ENCODE measurements around the gene SPAG7.
A peak's percentile ranks its signal among the peaks of the same experiment; 100 is the strongest.

The SPAG7 gene

DNA sequence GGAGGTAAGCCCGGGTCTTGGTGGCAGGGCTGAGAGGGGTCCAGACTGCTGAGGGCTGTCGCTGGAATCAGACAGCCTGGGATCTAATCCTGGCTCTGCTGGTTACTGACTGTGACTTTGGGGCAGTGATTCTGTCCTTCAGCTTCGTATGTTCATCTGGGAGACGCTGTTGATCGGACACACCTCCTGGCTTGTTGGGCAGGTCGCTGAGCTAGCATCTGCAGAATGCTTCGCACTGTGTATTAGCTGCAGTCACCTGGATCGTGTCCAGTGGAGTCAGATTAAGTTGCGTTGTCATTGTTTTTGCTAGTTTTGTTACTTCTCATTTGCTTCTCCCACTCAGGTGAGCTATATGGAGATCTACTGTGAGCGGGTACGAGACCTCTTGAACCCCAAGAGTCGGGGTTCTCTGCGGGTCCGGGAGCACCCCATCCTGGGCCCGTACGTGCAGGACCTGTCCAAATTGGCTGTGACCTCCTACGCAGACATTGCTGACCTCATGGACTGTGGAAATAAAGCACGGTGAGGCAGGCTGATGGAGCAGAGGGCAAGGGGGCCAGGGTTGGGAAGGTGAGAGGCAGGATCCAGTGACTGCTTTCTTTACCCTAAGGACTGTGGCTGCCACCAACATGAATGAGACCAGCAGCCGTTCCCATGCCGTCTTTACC lies 34.6 kb upstream of the SPAG7 start:
- Histone ChIP-seq H4K20me1 (ENCODE audit: insufficient read depth) (no peaks in the 10 kb centered on the region), H3K27ac (no peak overlapping the region), H3K4me1 (ENCODE audit: low read depth, poor library complexity, severe bottlenecking) (no peaks in the 10 kb centered on the region), H3K9ac (no peak overlapping the region), H3K36me3 (ENCODE audit: insufficient read depth) (no peaks in the 10 kb centered on the region), H3K4me3 (IDR thresholded peaks at IDR 0.05; ENCODE audit: insufficient read depth, low read depth, low read length) (no peak overlapping the region), H3K4me2 (no peak overlapping the region), H3K27me3 (ENCODE audit: insufficient read depth, low read depth) (no peaks in the 10 kb centered on the region), H2AFZ (ENCODE audit: low read depth) (no peak overlapping the region), H3K79me2 (ENCODE audit: insufficient read depth, low read depth) (no peaks in the 10 kb centered on the region)
- TF ChIP-seq CTCF (conservative IDR thresholded peaks at IDR 0.05; ENCODE audit: low read depth, low read length) = no peak

DNA sequence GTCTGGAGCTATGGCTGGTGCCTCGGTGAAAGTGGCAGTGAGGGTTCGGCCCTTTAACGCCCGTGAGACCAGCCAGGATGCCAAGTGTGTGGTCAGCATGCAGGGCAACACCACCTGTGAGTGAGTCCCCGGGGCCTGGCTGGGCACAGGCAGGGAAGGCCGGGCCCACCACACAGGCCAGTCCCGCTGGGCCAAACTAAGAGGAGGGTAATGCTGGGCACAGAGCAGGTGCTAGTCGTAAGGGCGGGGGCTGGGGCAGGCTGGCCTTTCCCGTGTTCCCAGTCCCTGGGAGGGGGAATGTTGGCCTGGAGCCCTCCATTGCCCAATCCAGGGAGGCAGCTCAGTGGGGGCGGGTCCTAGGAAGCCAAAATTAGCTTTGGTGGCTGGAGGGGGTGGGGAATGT lies 32.6 kb upstream of the SPAG7 start:
- no peaks in the 10 kb centered on the region for H3K79me2 ChIP-seq (ENCODE audit: insufficient read depth, low read depth)
- H3K4me2 ChIP-seq = no peak overlapping the region
- H3K9ac ChIP-seq = no peak overlapping the region
- no peak overlapping the region for H2AFZ ChIP-seq (ENCODE audit: low read depth)
- H3K36me3 ChIP-seq (ENCODE audit: insufficient read depth) = no peaks in the 10 kb centered on the region
- H3K4me1 ChIP-seq (ENCODE audit: low read depth, poor library complexity, severe bottlenecking) = no peaks in the 10 kb centered on the region
- H3K27me3 ChIP-seq (ENCODE audit: insufficient read depth, low read depth) = no peaks in the 10 kb centered on the region
- H3K27ac ChIP-seq = no peak overlapping the region
- TF ChIP-seq CTCF (conservative IDR thresholded peaks at IDR 0.05; ENCODE audit: low read depth, low read length) = no peak
- no peak overlapping the region for H3K4me3 ChIP-seq (IDR thresholded peaks at IDR 0.05; ENCODE audit: insufficient read depth, low read depth, low read length)
- H4K20me1 ChIP-seq (ENCODE audit: insufficient read depth) = no peaks in the 10 kb centered on the region

DNA sequence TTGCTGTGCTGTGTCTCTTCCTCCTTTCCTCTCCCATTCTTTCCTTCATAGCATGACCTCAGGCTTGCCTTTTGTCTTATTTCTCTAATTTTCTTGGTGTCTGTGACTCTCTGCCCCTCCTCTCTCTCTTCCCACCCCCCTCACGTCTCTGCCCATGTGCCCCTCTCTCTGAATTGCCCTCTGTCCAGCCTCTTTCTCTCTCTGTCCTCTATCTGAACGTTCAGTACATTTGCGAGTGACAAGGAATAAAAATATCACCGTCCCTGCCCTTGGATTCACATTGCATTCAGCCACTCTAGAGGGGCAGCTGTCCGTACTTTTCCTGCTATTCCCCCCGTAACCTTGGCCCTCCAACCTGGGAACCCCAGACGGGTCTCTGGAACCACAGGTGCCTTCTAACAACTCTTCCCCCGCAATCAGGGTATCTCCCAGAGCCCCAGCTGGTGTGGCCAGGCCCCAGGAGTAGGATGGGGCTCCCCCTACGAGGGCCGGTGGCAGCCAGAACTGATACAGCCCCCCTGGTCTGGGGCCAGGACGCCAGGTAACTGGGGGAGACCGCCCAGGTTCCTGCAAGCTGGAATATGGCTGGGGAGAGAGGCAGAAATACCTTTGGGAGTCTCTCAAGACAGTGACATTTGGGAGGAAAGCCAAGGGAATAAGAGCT lies 31.9 kb upstream of the SPAG7 start:
- Histone ChIP-seq H3K4me2 (no peak overlapping the region), H3K79me2 (ENCODE audit: insufficient read depth, low read depth) (no peaks in the 10 kb centered on the region), H3K27me3 (ENCODE audit: insufficient read depth, low read depth) (no peaks in the 10 kb centered on the region), H3K4me3 (IDR thresholded peaks at IDR 0.05; ENCODE audit: insufficient read depth, low read depth, low read length) (no peak overlapping the region), H4K20me1 (ENCODE audit: insufficient read depth) (no peaks in the 10 kb centered on the region), H3K4me1 (ENCODE audit: low read depth, poor library complexity, severe bottlenecking) (no peaks in the 10 kb centered on the region), H3K36me3 (ENCODE audit: insufficient read depth) (no peaks in the 10 kb centered on the region), H3K27ac (no peak overlapping the region), H3K9ac (no peak overlapping the region), H2AFZ (ENCODE audit: low read depth) (no peak overlapping the region)
- no peak for TF ChIP-seq CTCF (conservative IDR thresholded peaks at IDR 0.05; ENCODE audit: low read depth, low read length)

GRCh38 chr17:4998732-4999429 lies 31.3 kb upstream of the SPAG7 start:
- H3K9ac ChIP-seq = no peak overlapping the region
- H3K27me3 ChIP-seq (ENCODE audit: insufficient read depth, low read depth) = no peaks in the 10 kb centered on the region
- H4K20me1 ChIP-seq (ENCODE audit: insufficient read depth) = no peaks in the 10 kb centered on the region
- no peaks in the 10 kb centered on the region for H3K79me2 ChIP-seq (ENCODE audit: insufficient read depth, low read depth)
- H3K36me3 ChIP-seq (ENCODE audit: insufficient read depth) = no peaks in the 10 kb centered on the region
- no peak overlapping the region for H3K27ac ChIP-seq
- H3K4me3 ChIP-seq (IDR thresholded peaks at IDR 0.05; ENCODE audit: insufficient read depth, low read depth, low read length) = no peak overlapping the region
- no peak for TF ChIP-seq CTCF (conservative IDR thresholded peaks at IDR 0.05; ENCODE audit: low read depth, low read length)
- no peaks in the 10 kb centered on the region for H3K4me1 ChIP-seq (ENCODE audit: low read depth, poor library complexity, severe bottlenecking)
- peak overlapping the region; percentile 33; the same call in 1 of the 2 replicates for H3K4me2 ChIP-seq
- H2AFZ ChIP-seq (ENCODE audit: low read depth) = no peak overlapping the region

Data from KMS-11 (cell line).